ENCODE measurements around the gene ABCA2. TPM values are rescaled to one million over a fixed set of nuclear protein-coding genes. Genes with fewer than 3 reads are reported as not detected.

The ABCA2 gene
- total and polyA plus RNA-seq, 12 donors: 16.0 to 46.7 (median 28.1) TPM

GRCh38 chr9:136973618-136974617 lies 54.1 kb downstream of the ABCA2 start:
- H3K27me3 ChIP-seq: peaks cover 0 to 20% (median 0%) of the 10 kb centered on the region in 7 donors
- ATAC-seq: no peak
- no peaks in the 10 kb centered on the region for H3K36me3 ChIP-seq
- H3K4me3 ChIP-seq: no peak overlapping the region
- intact Hi-C loops (cut with DNase I): no loop called here
- 91 to 92% methylated on average over 28 to 29 of the region's 29 CpGs for WGBS, 2 donors
- TF ChIP-seq, protein P1, sequence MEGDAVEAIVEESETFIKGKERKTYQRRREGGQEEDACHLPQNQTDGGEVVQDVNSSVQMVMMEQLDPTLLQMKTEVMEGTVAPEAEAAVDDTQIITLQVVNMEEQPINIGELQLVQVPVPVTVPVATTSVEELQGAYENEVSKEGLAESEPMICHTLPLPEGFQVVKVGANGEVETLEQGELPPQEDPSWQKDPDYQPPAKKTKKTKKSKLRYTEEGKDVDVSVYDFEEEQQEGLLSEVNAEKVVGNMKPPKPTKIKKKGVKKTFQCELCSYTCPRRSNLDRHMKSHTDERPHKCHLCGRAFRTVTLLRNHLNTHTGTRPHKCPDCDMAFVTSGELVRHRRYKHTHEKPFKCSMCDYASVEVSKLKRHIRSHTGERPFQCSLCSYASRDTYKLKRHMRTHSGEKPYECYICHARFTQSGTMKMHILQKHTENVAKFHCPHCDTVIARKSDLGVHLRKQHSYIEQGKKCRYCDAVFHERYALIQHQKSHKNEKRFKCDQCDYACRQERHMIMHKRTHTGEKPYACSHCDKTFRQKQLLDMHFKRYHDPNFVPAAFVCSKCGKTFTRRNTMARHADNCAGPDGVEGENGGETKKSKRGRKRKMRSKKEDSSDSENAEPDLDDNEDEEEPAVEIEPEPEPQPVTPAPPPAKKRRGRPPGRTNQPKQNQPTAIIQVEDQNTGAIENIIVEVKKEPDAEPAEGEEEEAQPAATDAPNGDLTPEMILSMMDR (IDR thresholded peaks at IDR 0.05): no peak
- no peaks in the 10 kb centered on the region for H3K9me3 ChIP-seq
- H3K4me1 ChIP-seq: peaks cover 11 to 59% (median 43%) of the 10 kb centered on the region in 9 donors
- H3K27ac ChIP-seq: peak overlapping the region in 7 of 10 donors; percentile 37 to 93 (median 89)
- DNase-seq: peak in 1 of 2 donors; percentile 9

GRCh38 chr9:136972743-136973142 lies 55.3 kb downstream of the ABCA2 start:
- no peaks in the 10 kb centered on the region for H3K9me3 ChIP-seq
- peaks cover 11 to 52% (median 37%) of the 10 kb centered on the region in 9 donors for H3K4me1 ChIP-seq
- H3K4me3 ChIP-seq: no peak overlapping the region
- DNase-seq: peak in 1 of 2 donors; percentile 10
- WGBS, 2 donors: 59 to 60% methylated on average over 13 of the region's 13 CpGs
- H3K27ac ChIP-seq: no peak overlapping the region
- H3K36me3 ChIP-seq: no peaks in the 10 kb centered on the region
- TF ChIP-seq, protein P1 (IDR thresholded peaks at IDR 0.05): no peak
- no peak for ATAC-seq
- intact Hi-C loops (cut with DNase I): no loop called here
- peaks cover 0 to 15% (median 0%) of the 10 kb centered on the region in 7 donors for H3K27me3 ChIP-seq

- Histone ChIP-seq H3K27me3 (peaks cover 0 to 11% (median 0%) of the 10 kb centered on the region in 7 donors), H3K4me1 (peaks cover 11 to 48% (median 33%) of the 10 kb centered on the region in 9 donors), H3K27ac (no peak overlapping the region), H3K36me3 (no peaks in the 10 kb centered on the region), H3K4me3 (no peak overlapping the region), H3K9me3 (no peaks in the 10 kb centered on the region)
- intact Hi-C loops (cut with DNase I): no loop called here
- WGBS, 2 donors: 82 to 93% methylated on average over 11 of the region's 11 CpGs
- TF ChIP-seq, protein P1 (IDR thresholded peaks at IDR 0.05): no peak
- DNase-seq (no peak), ATAC-seq (no peak)
These were observed 55.7 kb downstream of the ABCA2 start for GRCh38 chr9:136972335-136972734.

GRCh38 chr9:136971746-136972145 lies 56.3 kb downstream of the ABCA2 start:
- Histone ChIP-seq H3K27ac (no peak overlapping the region), H3K27me3 (peaks cover 0 to 5% (median 0%) of the 10 kb centered on the region in 7 donors), H3K9me3 (no peaks in the 10 kb centered on the region), H3K4me3 (no peak overlapping the region), H3K4me1 (peaks cover 7 to 42% (median 27%) of the 10 kb centered on the region in 9 donors), H3K36me3 (no peaks in the 10 kb centered on the region)
- no peak for ATAC-seq
- WGBS, 2 donors: 90 to 91% methylated on average over 14 of the region's 14 CpGs
- intact Hi-C loops (cut with DNase I): no loop called here
- TF ChIP-seq, protein P1 (IDR thresholded peaks at IDR 0.05): no peak
- DNase-seq: peak in 1 of 2 donors; percentile 10
